Coronary artery (tissue), 2 donors: ENCODE results near the gene DGCR2.

Experiments
- DNase-seq: peaks from one replicate; pipeline ENCODE4 v3.0.0-alpha.2; 2017; ENCODE audit warnings: low spot score
- H3K27ac ChIP-seq, 2 donors: fragments of 200-600 bp; sonication (generic); one replicate each; pipeline ENCODE4 v1.5.1; 2016 to 2019
- H3K4me3 ChIP-seq: fragments of 200-600 bp; sonication (generic); 2 replicates; pipeline ENCODE4 v1.5.1; 2016; ENCODE audit warnings: mild to moderate bottlenecking, moderate library complexity
- CTCF ChIP-seq: fragments of 200-600 bp; sonication (generic); IDR thresholded peaks from one replicate; pipeline ENCODE4 v1.5.1; 2019; ENCODE audit warnings: antibody characterized with exemption

Gene DGCR2

DNA sequence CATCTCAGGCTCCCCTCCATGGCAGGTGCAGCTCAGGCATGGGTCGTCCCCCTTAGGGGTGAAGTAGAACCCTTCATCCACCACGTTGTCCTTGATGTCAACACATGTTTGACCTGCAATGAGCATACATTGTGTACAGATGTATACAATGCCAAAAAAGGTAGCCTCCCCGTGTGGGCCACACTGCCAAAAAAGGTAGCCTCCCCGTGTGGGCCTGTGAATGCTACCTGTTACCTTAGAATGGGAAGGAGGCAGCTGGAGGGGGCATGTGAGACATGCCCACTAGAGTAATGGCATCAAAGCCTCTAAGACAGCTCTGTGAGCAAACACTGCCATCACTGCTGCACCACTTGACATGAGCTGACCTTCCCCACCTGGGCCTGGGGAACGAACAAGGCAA lies 73.7 kb downstream of the DGCR2 start:
- H3K4me3 ChIP-seq, result no peak overlapping the region
- H3K27ac ChIP-seq, result no peak overlapping the region
- TF ChIP-seq CTCF, result no peak
- DNase-seq, result no peak

DNA sequence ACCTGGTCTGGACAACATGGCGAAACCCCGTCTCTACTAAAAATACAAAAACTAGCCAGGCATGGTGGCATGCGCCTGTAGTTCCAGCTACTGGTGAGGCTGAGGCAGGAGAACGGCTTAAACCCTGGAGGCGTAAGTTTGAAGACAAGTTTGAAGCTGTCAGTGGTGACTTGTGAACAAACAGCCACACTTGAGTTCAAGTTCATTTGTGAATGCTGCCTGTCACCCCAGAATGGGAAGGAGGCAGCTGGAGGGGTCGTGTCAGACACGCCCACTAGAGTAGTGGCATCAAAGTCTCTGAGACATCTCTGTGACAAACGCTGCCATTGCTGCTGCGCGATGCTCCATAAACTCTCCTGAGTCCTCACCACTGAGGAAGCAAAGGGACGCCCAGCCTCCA lies 74.2 kb downstream of the DGCR2 start:
- DNase-seq, result no peak
- no peak for TF ChIP-seq CTCF
- Histone ChIP-seq H3K27ac (no peak overlapping the region), H3K4me3 (no peak overlapping the region)

DNA sequence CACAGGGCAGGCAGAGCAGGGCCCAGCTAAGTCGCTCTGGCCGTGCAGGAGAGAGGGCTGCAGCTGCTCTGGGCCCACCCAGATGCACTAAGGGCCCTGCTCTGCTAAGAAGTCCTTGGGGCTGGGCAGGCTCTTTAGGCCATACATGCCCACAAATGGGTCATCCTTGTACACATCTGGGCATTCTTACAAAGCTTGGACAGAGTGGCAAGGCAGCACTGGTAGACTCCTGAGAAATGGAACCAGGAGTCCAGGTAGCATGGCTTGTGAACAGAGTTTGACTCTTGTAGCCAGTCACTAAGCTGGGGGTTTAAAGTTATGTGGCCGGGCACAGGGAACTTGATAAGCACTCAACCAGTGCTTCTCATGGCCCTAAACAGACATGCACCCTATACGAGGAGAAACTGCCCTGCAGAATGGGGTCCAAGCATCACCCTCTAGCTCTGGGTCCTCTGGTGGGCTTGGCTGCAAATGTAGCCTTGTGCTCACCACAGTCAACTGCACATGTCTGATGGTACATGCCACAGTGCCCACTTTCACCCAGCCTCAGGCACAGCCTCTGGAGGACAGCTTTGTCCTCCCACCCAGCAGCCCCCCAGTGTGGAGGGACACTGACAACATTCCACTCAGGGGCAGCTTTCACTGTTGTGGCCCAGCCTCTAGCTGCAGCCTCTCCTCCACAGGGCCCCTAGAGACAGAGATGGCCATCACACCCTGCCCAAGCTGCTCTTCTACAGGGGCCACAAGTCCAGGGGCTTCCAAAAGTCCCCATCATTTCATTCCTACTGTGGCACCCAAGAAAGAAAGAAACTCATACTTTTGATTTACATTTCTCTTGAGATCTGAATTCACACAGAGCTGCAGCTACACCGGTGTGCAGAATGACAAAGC lies 75.2 kb downstream of the DGCR2 start:
- TF ChIP-seq CTCF, result no peak
- no peak overlapping the region for H3K27ac ChIP-seq
- H3K4me3 ChIP-seq, result no peak overlapping the region
- DNase-seq, result no peak

DNA sequence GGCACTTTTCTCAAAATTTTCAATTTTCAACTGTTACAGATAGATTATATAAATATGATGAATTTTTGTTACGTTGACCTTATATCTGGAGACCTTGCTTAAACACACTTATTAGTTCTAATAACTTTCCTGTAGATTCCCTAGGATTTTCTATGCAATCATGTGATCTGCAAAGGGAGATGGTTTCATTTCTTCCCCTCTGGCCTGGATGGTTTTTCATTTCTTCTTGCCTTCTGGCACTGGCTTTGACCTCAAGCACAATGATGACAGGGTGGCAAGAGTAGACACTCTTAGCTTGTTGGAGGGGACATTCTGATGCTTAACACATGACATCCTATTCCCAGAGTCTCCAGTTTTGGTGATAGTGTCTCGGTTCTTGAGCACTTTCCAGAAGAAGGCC lies 75.9 kb downstream of the DGCR2 start:
- DNase-seq, result no peak
- Histone ChIP-seq H3K4me3 (no peak overlapping the region), H3K27ac (no peak overlapping the region)
- TF ChIP-seq CTCF, result no peak

DNA sequence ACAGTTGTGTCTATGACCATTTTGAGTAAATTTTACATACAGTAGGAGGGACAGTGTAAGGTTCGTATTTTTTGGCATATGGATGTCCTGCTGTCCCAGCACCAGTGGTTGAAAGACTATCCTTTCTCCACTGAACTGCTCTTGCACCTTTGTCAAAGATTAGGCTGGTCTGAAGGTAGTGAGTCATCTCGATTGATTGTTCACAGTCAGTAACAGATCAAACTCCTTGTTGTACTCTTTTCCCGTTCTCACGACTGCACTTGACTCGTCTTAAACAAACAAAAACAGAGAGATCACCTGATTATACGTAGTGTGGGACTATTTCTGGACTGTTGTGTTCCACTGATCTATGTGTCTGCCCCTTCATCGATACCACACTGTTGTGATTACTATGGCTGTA lies 77.1 kb downstream of the DGCR2 start:
- no peak for DNase-seq
- H3K27ac ChIP-seq, result no peak overlapping the region
- no peak for TF ChIP-seq CTCF
- no peak overlapping the region for H3K4me3 ChIP-seq

- DNase-seq, result no peak
- Histone ChIP-seq H3K4me3 (no peak overlapping the region), H3K27ac (no peak overlapping the region)
Measured at GRCh38 chr22:19044381-19044780, 77.8 kb downstream of the DGCR2 start.

More at GRCh38 chr22:19044381-19044780, 77.8 kb downstream of the DGCR2 start:
- TF ChIP-seq CTCF, result no peak
